ENCODE data around the gene CATSPER3. TPM values are rescaled to one million over a fixed set of nuclear protein-coding genes. Genes with fewer than 3 reads are reported as not detected.

The CATSPER3 gene
- total RNA-seq, 1 experiment from 2014 or later: 1.7 TPM

GRCh38 chr5:134944630-134945029, 23.1 kb upstream of the CATSPER3 start (continued):
- TF ChIP-seq CTCF (IDR thresholded peaks at IDR 0.05 in 2 of 3, conservative IDR thresholded peaks at IDR 0.05 in 1 of 3; ENCODE audit: borderline replicate concordance in 1 of 3, insufficient read depth in 1 of 3, low read depth in 2 of 3, low read length in 2 of 3): no peak
- TF ChIP-seq ZFX (IDR thresholded peaks at IDR 0.05): no peak
- TF ChIP-seq EZH2phosphoT487 (IDR thresholded peaks at IDR 0.05; ENCODE audit: borderline replicate concordance): no peak
- no peak for TF ChIP-seq EZH2 (IDR thresholded peaks at IDR 0.05)
- TF ChIP-seq POLR2AphosphoS5 (IDR thresholded peaks at IDR 0.05; ENCODE audit: low read depth, low read length): no peak
- TF ChIP-seq SIN3A (IDR thresholded peaks at IDR 0.05; ENCODE audit: low read depth): no peak
- TF ChIP-seq REST (IDR thresholded peaks at IDR 0.05; ENCODE audit: low read depth): no peak
- TF ChIP-seq ATF3 (IDR thresholded peaks at IDR 0.05): no peak

GRCh38 chr5:134945041-134945440, 22.7 kb upstream of the CATSPER3 start:
- no peak overlapping the region for H3K4me3 ChIP-seq (replicated peaks in 1 of 2; ENCODE audit: low read depth in 1 of 2, low read length in 2 of 2)
- no peaks in the 10 kb centered on the region; the same call in 1 of the 2 replicates for H4K20me1 ChIP-seq (ENCODE audit: insufficient read depth)
- H3K4me1 ChIP-seq (ENCODE audit: control insufficient read depth in 1 of 2, insufficient read depth in 2 of 2, low read length in 2 of 2): no peaks in the 10 kb centered on the region
- H3K27me3 ChIP-seq (ENCODE audit: insufficient read depth, low read length): no peaks in the 10 kb centered on the region
- H3K9me3 ChIP-seq (ENCODE audit: control insufficient read depth in 1 of 2, insufficient read depth in 1 of 2, low read depth in 1 of 2, low read length in 2 of 2): no peaks in the 10 kb centered on the region
- CTCF ChIA-PET: no interaction called here
- no peaks in the 10 kb centered on the region for H3K9me2 ChIP-seq (ENCODE audit: insufficient read depth)
- intact Hi-C loops (cut with micrococcal nuclease): no loop called here
- POLR2A ChIA-PET: no interaction called here
- ATAC-seq (no peak), DNase-seq (ENCODE audit: low read depth, low spot score) (no peak)
- H3K36me3 ChIP-seq (ENCODE audit: control insufficient read depth in 1 of 2, insufficient read depth in 2 of 2, low read length in 2 of 2): no peaks in the 10 kb centered on the region
- RAD21 ChIA-PET (ENCODE audit: low non-redundant PET in 1 of 2, low total read pairs in 2 of 2, uncharacterized antibody in 2 of 2, unreplicated experiment in 2 of 2): no interaction called here
- H3K4me2 ChIP-seq (ENCODE audit: low read length): no peak overlapping the region
- no TSS peak for BruUV-seq (replicated peaks)
- H3K27ac ChIP-seq (ENCODE audit: low read depth, low read length): no peak overlapping the region
- H3K9ac ChIP-seq (ENCODE audit: low read length): no peak overlapping the region
- no peaks in the 10 kb centered on the region for H3K79me2 ChIP-seq (ENCODE audit: insufficient read depth, low read length)
- H2AFZ ChIP-seq (ENCODE audit: low read depth, low read length, poor library complexity, severe bottlenecking): no peak overlapping the region
- TF ChIP-seq CTCF (IDR thresholded peaks at IDR 0.05 in 2 of 3, conservative IDR thresholded peaks at IDR 0.05 in 1 of 3; ENCODE audit: borderline replicate concordance in 1 of 3, insufficient read depth in 1 of 3, low read depth in 2 of 3, low read length in 2 of 3): no peak
- TF ChIP-seq MAX (IDR thresholded peaks at IDR 0.05): no peak
- TF ChIP-seq EZH2phosphoT487 (IDR thresholded peaks at IDR 0.05; ENCODE audit: borderline replicate concordance): no peak
- no peak for TF ChIP-seq ATF3 (IDR thresholded peaks at IDR 0.05)
- TF ChIP-seq FOSL1 (IDR thresholded peaks at IDR 0.05; ENCODE audit: low read depth): no peak
- no peak for TF ChIP-seq EZH2 (IDR thresholded peaks at IDR 0.05)
- no peak for TF ChIP-seq ZBTB33 (IDR thresholded peaks at IDR 0.05; ENCODE audit: extremely low read depth, insufficient replicate concordance, low read length)
- TF ChIP-seq CBX3 (IDR thresholded peaks at IDR 0.05; ENCODE audit: low read depth): no peak
- no peak for TF ChIP-seq ELF1 (IDR thresholded peaks at IDR 0.05; ENCODE audit: borderline replicate concordance, low read depth)

All from HCT116 (cell line).